ENCODE data around the gene MKRN1. TPM values are rescaled to one million over a fixed set of nuclear protein-coding genes. Genes with fewer than 3 reads are reported as not detected.

Gene MKRN1, protein sequence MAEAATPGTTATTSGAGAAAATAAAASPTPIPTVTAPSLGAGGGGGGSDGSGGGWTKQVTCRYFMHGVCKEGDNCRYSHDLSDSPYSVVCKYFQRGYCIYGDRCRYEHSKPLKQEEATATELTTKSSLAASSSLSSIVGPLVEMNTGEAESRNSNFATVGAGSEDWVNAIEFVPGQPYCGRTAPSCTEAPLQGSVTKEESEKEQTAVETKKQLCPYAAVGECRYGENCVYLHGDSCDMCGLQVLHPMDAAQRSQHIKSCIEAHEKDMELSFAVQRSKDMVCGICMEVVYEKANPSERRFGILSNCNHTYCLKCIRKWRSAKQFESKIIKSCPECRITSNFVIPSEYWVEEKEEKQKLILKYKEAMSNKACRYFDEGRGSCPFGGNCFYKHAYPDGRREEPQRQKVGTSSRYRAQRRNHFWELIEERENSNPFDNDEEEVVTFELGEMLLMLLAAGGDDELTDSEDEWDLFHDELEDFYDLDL
- total RNA-seq (10 to 100 TPM; 58.3 to 82.0 (median 69.3) TPM), polyA plus RNA-seq (10 to 100 TPM; 27.0 to 59.1 (median 44.5) TPM)
- long read RNA-seq, donor 1, transcript MKRN1-201 (8 exons, 3,151 nt): major isoform, 113 of 150 reads
- long read RNA-seq, donor 1, transcript MKRN1-202 (5 exons, 1,601 nt): minor isoform, 22 of 150 reads
- long read RNA-seq, donor 1, partial matches to known transcripts: 3 of 150 reads
- long read RNA-seq, donor 1, other reads (novel, unspliced or antisense): 11 of 150 reads
- long read RNA-seq, donor 2, transcript MKRN1-202 (5 exons, 1,601 nt): minor isoform, 78 of 234 reads
- long read RNA-seq, donor 2, transcript MKRN1-201 (8 exons, 3,151 nt): major isoform, 122 of 234 reads
- long read RNA-seq, donor 2, partial matches to known transcripts: 18 of 234 reads
- long read RNA-seq, donor 2, other reads (novel, unspliced or antisense): 14 of 234 reads

DNA sequence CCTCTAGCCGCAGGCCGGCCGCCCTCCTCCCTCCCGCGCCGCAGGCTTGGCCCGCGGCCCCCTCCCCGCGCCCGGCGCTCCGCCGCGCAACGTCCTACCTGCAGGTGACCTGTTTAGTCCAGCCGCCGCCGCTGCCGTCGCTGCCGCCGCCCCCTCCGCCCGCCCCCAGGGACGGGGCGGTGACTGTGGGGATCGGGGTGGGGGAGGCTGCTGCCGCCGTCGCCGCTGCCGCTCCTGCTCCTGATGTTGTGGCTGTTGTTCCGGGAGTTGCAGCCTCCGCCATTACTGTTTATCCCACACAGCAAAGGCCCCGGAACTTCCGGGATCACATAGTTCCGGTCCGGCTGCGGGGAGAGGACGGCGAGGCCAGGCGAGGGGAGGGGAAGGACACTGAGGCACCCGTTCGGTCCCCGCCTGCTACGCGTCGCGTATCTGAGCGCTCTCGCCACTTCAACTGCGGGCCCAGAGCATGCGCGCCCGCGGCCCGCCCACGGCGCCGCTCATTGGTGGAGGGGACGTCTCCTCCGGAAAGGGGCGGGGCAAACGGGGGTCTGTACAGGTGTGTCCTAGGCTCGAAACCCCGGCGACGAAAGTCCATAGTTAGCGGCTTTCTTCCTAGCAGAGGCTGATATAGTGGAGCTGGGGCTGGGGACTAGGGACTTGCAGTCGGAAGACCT, at the start of gene MKRN1:
MKRN1 (minus strand) TSS at position 444 of the 677 bp plus-strand sequence; CDS start at position 283, 161 bp downstream.
- Histone ChIP-seq H3K9me3 (no peaks in the 10 kb centered on the region), H3K4me1 (peaks cover 14% of the 10 kb centered on the region), H3K4me3 (peak within 1 kb of the TSS; percentile 96), H3K27me3 (ENCODE audit: insufficient read depth in 3 of 3, low read length in 2 of 3) (no peaks in the 10 kb centered on the region), H3K36me3 (ENCODE audit: insufficient read depth in 1 of 2, low read depth in 1 of 2) (no peaks in the 10 kb centered on the region), H3K27ac (peak within 1 kb of the TSS; percentile 82)
- 1% methylated on average over 36 to 71 of the region's 71 CpGs for WGBS, 3 donors
- peak; percentile 94 to 96 for DNase-seq
- TF ChIP-seq, protein P1, sequence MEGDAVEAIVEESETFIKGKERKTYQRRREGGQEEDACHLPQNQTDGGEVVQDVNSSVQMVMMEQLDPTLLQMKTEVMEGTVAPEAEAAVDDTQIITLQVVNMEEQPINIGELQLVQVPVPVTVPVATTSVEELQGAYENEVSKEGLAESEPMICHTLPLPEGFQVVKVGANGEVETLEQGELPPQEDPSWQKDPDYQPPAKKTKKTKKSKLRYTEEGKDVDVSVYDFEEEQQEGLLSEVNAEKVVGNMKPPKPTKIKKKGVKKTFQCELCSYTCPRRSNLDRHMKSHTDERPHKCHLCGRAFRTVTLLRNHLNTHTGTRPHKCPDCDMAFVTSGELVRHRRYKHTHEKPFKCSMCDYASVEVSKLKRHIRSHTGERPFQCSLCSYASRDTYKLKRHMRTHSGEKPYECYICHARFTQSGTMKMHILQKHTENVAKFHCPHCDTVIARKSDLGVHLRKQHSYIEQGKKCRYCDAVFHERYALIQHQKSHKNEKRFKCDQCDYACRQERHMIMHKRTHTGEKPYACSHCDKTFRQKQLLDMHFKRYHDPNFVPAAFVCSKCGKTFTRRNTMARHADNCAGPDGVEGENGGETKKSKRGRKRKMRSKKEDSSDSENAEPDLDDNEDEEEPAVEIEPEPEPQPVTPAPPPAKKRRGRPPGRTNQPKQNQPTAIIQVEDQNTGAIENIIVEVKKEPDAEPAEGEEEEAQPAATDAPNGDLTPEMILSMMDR (IDR thresholded peaks at IDR 0.05): no peak
- peak; percentile 99 for ATAC-seq
- intact Hi-C loops (cut with DNase I): loop anchor here (2.0 to 5.0 kb wide), 3 partner anchors 38 to 176 kb away; no protein-coding TSS in a partner anchor

- Histone ChIP-seq H3K36me3 (ENCODE audit: insufficient read depth in 1 of 2, low read depth in 1 of 2) (no peaks in the 10 kb centered on the region), H3K27me3 (ENCODE audit: insufficient read depth in 3 of 3, low read length in 2 of 3) (no peaks in the 10 kb centered on the region), H3K4me3 (no peak overlapping the region), H3K4me1 (no peaks in the 10 kb centered on the region), H3K27ac (no peak overlapping the region), H3K9me3 (no peaks in the 10 kb centered on the region)
- 78 to 81% (median 80%) methylated on average over 28 to 31 of the region's 31 CpGs for WGBS, 3 donors
- ATAC-seq (no peak), DNase-seq (no peak)
- TF ChIP-seq, protein P1 (IDR thresholded peaks at IDR 0.05): no peak
- intact Hi-C loops (cut with DNase I): no loop called here
Measured at GRCh38 chr7:140526787-140527664, 47.7 kb upstream of the MKRN1 start.

DNA sequence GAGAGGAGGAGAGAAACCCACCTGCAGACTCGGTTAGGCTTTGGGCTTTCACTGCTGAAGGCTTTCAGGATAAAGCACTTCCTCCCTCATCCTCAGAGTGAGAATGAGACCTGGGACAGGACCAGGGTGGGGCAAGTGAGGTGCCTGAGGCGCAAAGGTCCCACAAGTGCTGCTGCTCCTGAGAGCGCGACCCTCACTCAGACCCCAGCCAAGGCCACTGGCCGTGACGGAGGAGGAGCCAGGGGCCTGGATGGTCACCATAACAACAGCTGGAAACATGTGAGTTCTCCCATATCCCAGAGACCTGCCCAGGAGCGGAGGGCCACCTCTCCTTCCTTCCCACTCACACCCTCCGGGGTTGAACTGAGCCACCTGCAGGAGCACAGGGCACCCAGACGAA, 46.9 kb upstream of the MKRN1 start:
- no peak overlapping the region for H3K27ac ChIP-seq
- intact Hi-C loops (cut with DNase I): no loop called here
- 80 to 84% (median 84%) methylated on average over 9 of the region's 9 CpGs for WGBS, 3 donors

More for the DNA sequence above, 46.9 kb upstream of the MKRN1 start:
- no peak for DNase-seq
- TF ChIP-seq, protein P1 (IDR thresholded peaks at IDR 0.05): no peak
- Histone ChIP-seq H3K4me1 (no peaks in the 10 kb centered on the region), H3K36me3 (ENCODE audit: insufficient read depth in 1 of 2, low read depth in 1 of 2) (no peaks in the 10 kb centered on the region), H3K9me3 (no peaks in the 10 kb centered on the region), H3K4me3 (no peak overlapping the region), H3K27me3 (ENCODE audit: insufficient read depth in 3 of 3, low read length in 2 of 3) (no peaks in the 10 kb centered on the region)
- ATAC-seq: no peak

Measured in psoas muscle (tissue), 8 donors.